Pancreas (tissue), 10 donors: ENCODE measurements around the gene CBLC. TPM values are rescaled to one million over a fixed set of nuclear protein-coding genes. Genes with fewer than 3 reads are reported as not detected.

ENCODE experiments used
- ATAC-seq, 4 donors: fragments of 200-7000 bp; cut with Tn5 transposase; one replicate each; pipeline versions ENCODE4 v1.8.0 to v1.9.1; 2020; ENCODE audit warnings: mild to moderate bottlenecking in 4 of 4, moderate library complexity in 4 of 4
- DNase-seq, 6 donors: peaks; one replicate each; pipeline ENCODE4 v3.0.0-alpha.2; 2020
- FAIRE-seq: peaks from 2 replicates; lab custom pipeline; 2012; peaks lifted over from hg19 to GRCh38; lab: Jason Lieb, UNC
- H3K27ac ChIP-seq, 4 donors: fragments of 200-600 bp; sonication (generic); 1 replicate in 3 of 4; 2 replicates in 1 of 4; pipeline versions ENCODE4 v1.5.0 to v1.8.0; 2020
- H3K27me3 ChIP-seq, 4 donors: fragments of 200-600 bp; one replicate each; pipeline ENCODE4 v1.8.0; 2021
- H3K36me3 ChIP-seq, 3 donors: fragments of 200-600 bp; sonication (generic) in 1 of 3; one replicate each; pipeline versions ENCODE4 v1.5.0 to v1.8.0; 2020 to 2021
- H3K4me1 ChIP-seq, 3 donors: fragments of 200-600 bp; one replicate each; pipeline ENCODE4 v1.8.0; 2021
- H3K4me3 ChIP-seq, 4 donors: fragments of 200-600 bp; sonication (generic) in 2 of 4; one replicate each; pipeline versions ENCODE4 v1.5.0 to v1.8.0; 2020 to 2021
- H3K9me3 ChIP-seq, 4 donors: fragments of 200-600 bp; one replicate each; pipeline ENCODE4 v1.8.0; 2021
- CTCF ChIP-seq, 4 donors: fragments of 200-600 bp; sonication (generic) in 3 of 4; IDR thresholded peaks; one replicate each; pipeline versions ENCODE4 v1.5.0 to v1.8.0; 2021; ENCODE audit warnings: antibody characterized with exemption in 4 of 4
- WGBS, 2 donors: extraction: QIAGEN DNeasy Blood & Tissue Kit; methylation state at CpG; one replicate each; pipeline ENCODE4 v1.1.7; 2013; 5-methylcytosine and 5-hydroxymethylcytosine counted together
- intact Hi-C, 3 donors: fragments of 100-400 bp; cut with DNase I; formaldehyde crosslinking; loops; one replicate each; pipeline versions ENCODE4 v1.11.1 to v1.14.2; 2022
- polyA plus RNA-seq, 2 donors: library from polyadenylated mRNA; stranded (reverse); fragments of 200-250 nt; gene quantifications; one replicate each; pipeline ENCODE4 v1.2.3, GENCODE V29; 2013
- total RNA-seq, 6 donors: library from RNA; stranded (reverse); fragmentation: NEBNext Ultra II Directional in 4 of 6; extraction: Animal tissue kit (Norgen Biotek cat#: 25700) in 4 of 6; gene quantifications; one replicate each; pipeline versions ENCODE4 v1.2.1 to v1.2.4, GENCODE V29; 2021 to 2023
- donor health status: healthy with polysubstance abuse.
- donor health status: DM: no; HTN: no; CAD: no; lungs with moderate emphysema.
- donor health status: DM: no; HTN: no; CAD: no.
- donor health status: control.
- donor health status: control.
- donor health status: Bipolar disorder and iron deficiency.
- donor health status: DM: yes; HTN: yes; CAD: no.
- donor health status: DM: no; HTN: no; CAD: no.
- donor health status: DM: no; HTN: no; CAD: no.
- donor health status: DM: yes; HTN: yes; CAD: no.

CBLC gene
- total and polyA plus RNA-seq, 8 donors: 10.1 to 29.7 (median 13.9) TPM

- Histone ChIP-seq H3K27me3 (no peaks in the 10 kb centered on the region), H3K9me3 (no peaks in the 10 kb centered on the region), H3K4me3 (peak overlapping the region in 1 of 4 donors; percentile 80), H3K36me3 (peaks cover 0 to 4% (median 0%) of the 10 kb centered on the region in 3 donors), H3K27ac (peak overlapping the region in 2 of 4 donors; percentile 86 to 96), H3K4me1 (peaks cover 14 to 31% (median 21%) of the 10 kb centered on the region in 3 donors)
- no peak for TF ChIP-seq CTCF (IDR thresholded peaks at IDR 0.05)
- DNase-seq (no peak), FAIRE-seq (no peak), ATAC-seq (no peak)
- intact Hi-C loops: no loop called here
- 59 to 66% methylated on average over 8 of the region's 8 CpGs for WGBS, 2 donors
Observed at GRCh38 chr19:44752123-44752815, 25.4 kb upstream of the CBLC start.

- no peak for FAIRE-seq
- peak; percentile 57 to 82 (median 71) for ATAC-seq
- TF ChIP-seq CTCF (IDR thresholded peaks at IDR 0.05): no peak
- H3K27ac ChIP-seq: peak overlapping the region; percentile 79 to 96 (median 83)
- intact Hi-C loops: no loop called here
- DNase-seq: peak; percentile 88 to 97 (median 92)
- H3K27me3 ChIP-seq: no peaks in the 10 kb centered on the region
- WGBS, 2 donors: 11 to 12% methylated on average over 18 of the region's 18 CpGs
- peaks cover 0 to 5% (median 0%) of the 10 kb centered on the region in 3 donors for H3K36me3 ChIP-seq
- no peaks in the 10 kb centered on the region for H3K9me3 ChIP-seq
- H3K4me3 ChIP-seq: peak overlapping the region in 2 of 4 donors; percentile 49 to 80
- H3K4me1 ChIP-seq: peaks cover 14 to 31% (median 21%) of the 10 kb centered on the region in 3 donors
Observed at GRCh38 chr19:44752816-44753625, 24.7 kb upstream of the CBLC start.

- H3K36me3 ChIP-seq: peaks cover 0 to 8% (median 0%) of the 10 kb centered on the region in 3 donors
- peak overlapping the region; percentile 79 to 96 (median 83) for H3K27ac ChIP-seq
- intact Hi-C loops: no loop called here
- FAIRE-seq (no peak), DNase-seq (no peak), ATAC-seq (no peak)
- 1 to 5% methylated on average over 9 to 10 of the region's 11 CpGs for WGBS, 2 donors
- peaks cover 14 to 31% (median 21%) of the 10 kb centered on the region in 3 donors for H3K4me1 ChIP-seq
- no peaks in the 10 kb centered on the region for H3K9me3 ChIP-seq
- H3K27me3 ChIP-seq: no peaks in the 10 kb centered on the region
- TF ChIP-seq CTCF (IDR thresholded peaks at IDR 0.05): no peak
- H3K4me3 ChIP-seq: peak overlapping the region in 2 of 4 donors; percentile 49 to 80
Observed at GRCh38 chr19:44753626-44753931, 24.1 kb upstream of the CBLC start.

GRCh38 chr19:44753932-44754749 lies 23.5 kb upstream of the CBLC start:
- Histone ChIP-seq H3K4me3 (peak overlapping the region; percentile 13 to 80 (median 32)), H3K36me3 (peaks cover 0 to 8% (median 0%) of the 10 kb centered on the region in 3 donors), H3K4me1 (peaks cover 14 to 31% (median 21%) of the 10 kb centered on the region in 3 donors), H3K27ac (peak overlapping the region; percentile 79 to 96 (median 83)), H3K9me3 (no peaks in the 10 kb centered on the region), H3K27me3 (no peaks in the 10 kb centered on the region)
- TF ChIP-seq CTCF (IDR thresholded peaks at IDR 0.05): no peak
- 1 to 3% methylated on average over 28 to 33 of the region's 33 CpGs for WGBS, 2 donors
- intact Hi-C loops: no loop called here
- FAIRE-seq (no peak), ATAC-seq (peak; percentile 65 to 81 (median 72)), DNase-seq (peak; percentile 88 to 96 (median 94))
